ENCODE measurements around the gene NDUFA8. TPM values are rescaled to one million over a fixed set of nuclear protein-coding genes. Genes with fewer than 3 reads are reported as not detected.

The NDUFA8 gene
- total RNA-seq, 1 experiment from 2014 or later, result 105 TPM

DNA sequence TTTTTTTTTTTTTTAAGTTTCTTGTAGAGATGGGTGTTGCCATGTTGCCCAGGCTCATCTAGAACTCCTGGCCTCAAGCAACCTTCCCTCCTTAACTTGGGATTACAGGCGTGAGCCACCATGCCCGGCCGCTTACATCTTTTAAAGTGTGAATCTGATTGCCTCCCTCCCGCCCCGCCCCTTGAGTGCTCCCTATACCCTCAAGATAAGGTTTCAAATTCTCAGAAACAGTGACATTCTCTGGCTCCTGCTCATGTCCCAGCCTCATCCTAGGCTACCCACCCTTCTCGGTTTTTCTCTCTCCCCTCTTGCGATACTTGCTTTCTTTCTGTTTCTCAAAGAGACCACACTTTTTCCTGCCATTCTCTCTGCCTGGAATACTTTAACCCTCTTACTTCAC lies 12.6 kb upstream of the NDUFA8 start:
- Histone ChIP-seq H3K27me3 (replicated peaks; ENCODE audit: insufficient read depth, low read depth, low read length, poor library complexity) (peaks cover 56% of the 10 kb centered on the region), H3K9me3 (ENCODE audit: low read depth, low read length, poor library complexity, severe bottlenecking) (no peaks in the 10 kb centered on the region), H3K27ac (ENCODE audit: low read depth, low read length, poor library complexity, severe bottlenecking) (no peak overlapping the region), H3K4me3 (ENCODE audit: low read depth, low read length, poor library complexity, severe bottlenecking) (no peak overlapping the region), H3K4me1 (ENCODE audit: insufficient read depth, low read length, poor library complexity, severe bottlenecking) (no peaks in the 10 kb centered on the region), H3K36me3 (ENCODE audit: insufficient read depth, low read length, poor library complexity, severe bottlenecking) (no peaks in the 10 kb centered on the region)
- POLR2A ChIA-PET (ENCODE audit: low non-redundant PET), result no interaction called here
- no peak for DNase-seq (ENCODE audit: low spot score)
- CTCF ChIA-PET, result no interaction called here
- BruUV-seq (replicated peaks), result no TSS peak
- TF ChIP-seq, protein P1, sequence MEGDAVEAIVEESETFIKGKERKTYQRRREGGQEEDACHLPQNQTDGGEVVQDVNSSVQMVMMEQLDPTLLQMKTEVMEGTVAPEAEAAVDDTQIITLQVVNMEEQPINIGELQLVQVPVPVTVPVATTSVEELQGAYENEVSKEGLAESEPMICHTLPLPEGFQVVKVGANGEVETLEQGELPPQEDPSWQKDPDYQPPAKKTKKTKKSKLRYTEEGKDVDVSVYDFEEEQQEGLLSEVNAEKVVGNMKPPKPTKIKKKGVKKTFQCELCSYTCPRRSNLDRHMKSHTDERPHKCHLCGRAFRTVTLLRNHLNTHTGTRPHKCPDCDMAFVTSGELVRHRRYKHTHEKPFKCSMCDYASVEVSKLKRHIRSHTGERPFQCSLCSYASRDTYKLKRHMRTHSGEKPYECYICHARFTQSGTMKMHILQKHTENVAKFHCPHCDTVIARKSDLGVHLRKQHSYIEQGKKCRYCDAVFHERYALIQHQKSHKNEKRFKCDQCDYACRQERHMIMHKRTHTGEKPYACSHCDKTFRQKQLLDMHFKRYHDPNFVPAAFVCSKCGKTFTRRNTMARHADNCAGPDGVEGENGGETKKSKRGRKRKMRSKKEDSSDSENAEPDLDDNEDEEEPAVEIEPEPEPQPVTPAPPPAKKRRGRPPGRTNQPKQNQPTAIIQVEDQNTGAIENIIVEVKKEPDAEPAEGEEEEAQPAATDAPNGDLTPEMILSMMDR (conservative IDR thresholded peaks at IDR 0.05; ENCODE audit: low read depth, low read length), result no peak
- TF ChIP-seq EZH2 (IDR thresholded peaks at IDR 0.05; ENCODE audit: borderline replicate concordance, low read depth, low read length, poor library complexity, severe bottlenecking), result no peak
- intact Hi-C loops (cut with micrococcal nuclease; ENCODE audit: unreplicated experiment), result no loop called here

DNA sequence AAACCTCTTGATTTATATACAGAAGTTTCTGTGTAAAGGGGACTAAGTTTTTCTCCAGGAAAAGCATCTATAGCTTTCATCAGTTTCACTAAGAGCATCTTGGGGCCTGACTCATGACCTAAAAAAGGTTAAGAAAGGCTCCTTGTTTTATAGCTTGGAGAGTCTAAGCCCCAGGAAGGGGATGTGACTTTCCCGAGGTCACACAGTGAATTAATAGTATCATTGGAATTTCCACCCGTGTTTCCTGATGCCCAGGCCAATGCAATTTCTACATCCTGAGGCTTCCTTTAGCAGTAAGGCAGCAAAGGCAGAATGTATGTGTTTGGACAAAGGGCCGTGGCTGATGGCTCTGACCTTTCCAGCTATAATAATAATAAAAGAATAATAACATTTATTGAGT lies 8.8 kb upstream of the NDUFA8 start:
- Histone ChIP-seq H3K36me3 (ENCODE audit: insufficient read depth, low read length, poor library complexity, severe bottlenecking) (no peaks in the 10 kb centered on the region), H3K27ac (ENCODE audit: low read depth, low read length, poor library complexity, severe bottlenecking) (no peak overlapping the region), H3K9me3 (ENCODE audit: low read depth, low read length, poor library complexity, severe bottlenecking) (no peaks in the 10 kb centered on the region), H3K27me3 (replicated peaks; ENCODE audit: insufficient read depth, low read depth, low read length, poor library complexity) (peaks cover 88% of the 10 kb centered on the region), H3K4me3 (ENCODE audit: low read depth, low read length, poor library complexity, severe bottlenecking) (no peak overlapping the region), H3K4me1 (ENCODE audit: insufficient read depth, low read length, poor library complexity, severe bottlenecking) (no peaks in the 10 kb centered on the region)
- DNase-seq (ENCODE audit: low spot score), result no peak
- ChIA-PET POLR2A (ENCODE audit: low non-redundant PET) (no interaction called here), CTCF (no interaction called here)
- no peak for TF ChIP-seq EZH2 (IDR thresholded peaks at IDR 0.05; ENCODE audit: borderline replicate concordance, low read depth, low read length, poor library complexity, severe bottlenecking)
- TF ChIP-seq, protein P1 (conservative IDR thresholded peaks at IDR 0.05; ENCODE audit: low read depth, low read length), result no peak
- intact Hi-C loops (cut with micrococcal nuclease; ENCODE audit: unreplicated experiment), result no loop called here
- BruUV-seq (replicated peaks), result no TSS peak

DNA sequence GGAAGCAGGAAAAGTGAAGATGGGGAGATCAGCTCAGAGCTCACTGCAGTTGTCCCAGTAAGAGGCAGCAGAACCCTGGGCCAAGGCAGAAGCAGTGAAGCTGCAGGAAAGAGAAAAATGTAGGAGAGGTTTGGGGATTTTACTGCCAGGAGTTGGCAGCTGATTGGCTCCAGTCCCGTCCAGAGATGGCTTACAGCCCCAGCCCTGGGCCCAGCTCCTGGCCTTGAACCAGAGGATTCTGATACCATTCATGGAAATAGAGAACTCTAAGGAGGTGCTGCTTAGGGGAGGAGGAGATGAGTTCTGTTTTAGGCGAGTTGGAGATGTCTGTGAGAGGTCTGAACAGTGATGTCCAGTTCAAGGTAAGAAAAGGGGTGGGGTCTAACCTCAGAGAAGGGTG lies 4.7 kb upstream of the NDUFA8 start:
- Histone ChIP-seq H3K4me3 (ENCODE audit: low read depth, low read length, poor library complexity, severe bottlenecking) (no peak overlapping the region), H3K36me3 (ENCODE audit: insufficient read depth, low read length, poor library complexity, severe bottlenecking) (no peaks in the 10 kb centered on the region), H3K4me1 (ENCODE audit: insufficient read depth, low read length, poor library complexity, severe bottlenecking) (no peaks in the 10 kb centered on the region), H3K27ac (ENCODE audit: low read depth, low read length, poor library complexity, severe bottlenecking) (no peak overlapping the region), H3K9me3 (ENCODE audit: low read depth, low read length, poor library complexity, severe bottlenecking) (no peaks in the 10 kb centered on the region), H3K27me3 (replicated peaks; ENCODE audit: insufficient read depth, low read depth, low read length, poor library complexity) (peaks cover 64% of the 10 kb centered on the region)
- ChIA-PET CTCF (no interaction called here), POLR2A (ENCODE audit: low non-redundant PET) (no interaction called here)
- DNase-seq (ENCODE audit: low spot score), result no peak
- intact Hi-C loops (cut with micrococcal nuclease; ENCODE audit: unreplicated experiment), result no loop called here
- TF ChIP-seq, protein P1 (conservative IDR thresholded peaks at IDR 0.05; ENCODE audit: low read depth, low read length), result no peak
- TF ChIP-seq EZH2 (IDR thresholded peaks at IDR 0.05; ENCODE audit: borderline replicate concordance, low read depth, low read length, poor library complexity, severe bottlenecking), result no peak
- no TSS peak for BruUV-seq (replicated peaks)
